ENCODE results near the gene TBC1D4.

TBC1D4 gene

DNA sequence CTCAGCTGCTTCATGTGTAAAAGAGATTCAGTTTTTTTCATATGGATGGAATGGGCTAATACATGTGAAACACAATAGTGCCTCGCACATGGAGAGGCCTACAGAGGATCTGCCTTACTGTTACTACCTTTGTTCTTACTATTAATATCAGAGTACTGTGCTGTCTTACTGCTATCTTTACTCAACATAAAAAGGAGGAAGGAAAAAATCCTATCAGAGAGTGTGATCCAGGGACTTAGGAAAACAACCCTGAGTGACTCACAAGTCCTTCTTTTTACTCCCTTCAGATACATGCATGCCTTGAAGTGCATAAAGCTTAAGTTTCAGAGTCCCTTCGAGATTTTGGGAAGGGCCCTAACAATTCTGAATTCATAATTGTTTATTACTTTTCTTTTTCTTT is 136.8 kb downstream of the TBC1D4 start:
- no peak overlapping the region for H3K27ac ChIP-seq
- TF ChIP-seq FOXP2 (optimal IDR thresholded peaks at IDR 0.05; ENCODE audit: control extremely low read depth, extremely low read length, insufficient read depth) (no peak), EZH2 (IDR thresholded peaks at IDR 0.05) (no peak), POLR2AphosphoS5 (IDR thresholded peaks at IDR 0.05; ENCODE audit: borderline replicate concordance, low read depth, low read length) (no peak)
- peaks cover 3% of the 10 kb centered on the region; the same call in 1 of the 2 replicates for H3K36me3 ChIP-seq (ENCODE audit: insufficient read depth, low read length)
- DNase-seq (ENCODE audit: low read depth, low spot score) = no peak
- H3K4me3 ChIP-seq = no peak overlapping the region
- H3K9ac ChIP-seq (ENCODE audit: insufficient read length) = no peak overlapping the region
- H3K9me3 ChIP-seq (ENCODE audit: low read depth, low read length) = no peaks in the 10 kb centered on the region

DNA sequence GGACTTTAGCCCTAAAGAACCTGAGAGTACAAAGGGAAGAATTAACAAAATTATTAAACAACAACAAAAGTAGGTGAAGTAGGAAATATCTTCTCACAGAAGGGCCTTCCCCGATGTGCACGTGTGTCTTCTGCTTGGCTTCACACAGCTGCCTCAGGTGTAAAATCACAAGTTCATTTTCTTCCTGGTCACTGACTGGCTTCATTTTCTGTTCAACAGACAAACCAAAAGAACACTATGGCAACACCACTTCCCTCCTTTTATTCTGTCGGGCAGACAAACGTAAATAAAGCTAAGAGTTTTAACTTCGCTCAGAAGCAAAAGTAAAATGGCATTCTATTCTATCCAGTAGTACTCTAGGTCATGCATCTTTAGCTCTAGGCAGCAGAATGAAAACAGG is 140.9 kb downstream of the TBC1D4 start:
- Histone ChIP-seq H3K27ac (no peak overlapping the region), H3K36me3 (ENCODE audit: insufficient read depth, low read length) (peaks cover 5% of the 10 kb centered on the region; the same call in 1 of the 2 replicates)

DNA sequence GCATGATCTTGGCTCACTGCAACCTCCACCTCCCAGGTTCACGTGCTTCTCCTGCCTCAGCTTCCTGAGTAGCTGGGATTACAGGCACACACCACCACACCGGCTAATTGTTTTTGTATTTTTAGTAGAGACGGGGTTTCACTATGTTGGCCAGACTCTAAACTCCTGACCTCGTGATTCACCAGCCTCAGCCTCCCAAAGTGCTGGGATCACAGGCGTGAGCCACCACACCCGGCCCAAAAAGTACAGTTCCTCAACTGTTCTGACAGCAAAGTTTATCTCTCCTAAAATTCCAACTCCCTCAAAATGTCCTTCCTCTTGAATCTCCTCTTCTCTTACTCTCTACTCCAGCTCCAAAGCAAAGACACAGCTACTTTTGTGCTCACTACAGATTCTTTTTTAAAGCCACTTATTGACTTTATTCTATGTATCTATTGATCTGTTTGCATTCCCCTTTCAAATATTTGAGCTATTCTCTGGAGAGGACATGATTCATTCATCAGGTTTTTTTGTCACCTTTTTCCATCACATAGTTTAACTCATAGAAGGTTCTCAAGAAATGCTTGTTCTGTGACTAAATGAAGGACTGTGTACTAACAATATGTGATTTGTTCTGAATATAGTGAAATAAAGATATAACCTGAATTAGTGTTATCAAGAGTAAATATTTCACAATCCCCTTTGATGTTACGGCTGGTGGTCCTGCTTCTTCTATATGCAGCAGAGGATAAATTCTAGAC is 142.2 kb downstream of the TBC1D4 start:
- TF ChIP-seq POLR2AphosphoS5 (IDR thresholded peaks at IDR 0.05; ENCODE audit: borderline replicate concordance, low read depth, low read length) (no peak), FOXP2 (optimal IDR thresholded peaks at IDR 0.05; ENCODE audit: control extremely low read depth, extremely low read length, insufficient read depth) (no peak), EZH2 (IDR thresholded peaks at IDR 0.05) (no peak)
- peaks cover 12% of the 10 kb centered on the region; the same call in 1 of the 2 replicates for H3K36me3 ChIP-seq (ENCODE audit: insufficient read depth, low read length)
- DNase-seq (ENCODE audit: low read depth, low spot score) = no peak
- H3K27ac ChIP-seq = no peak overlapping the region
- no peak overlapping the region for H3K9ac ChIP-seq (ENCODE audit: insufficient read length)
- no peak overlapping the region for H3K4me3 ChIP-seq
- no peaks in the 10 kb centered on the region for H3K9me3 ChIP-seq (ENCODE audit: low read depth, low read length)

More for the DNA sequence above, 140.9 kb downstream of the TBC1D4 start:
- H3K4me3 ChIP-seq = no peak overlapping the region
- no peaks in the 10 kb centered on the region for H3K9me3 ChIP-seq (ENCODE audit: low read depth, low read length)
- TF ChIP-seq EZH2 (IDR thresholded peaks at IDR 0.05) (no peak), FOXP2 (optimal IDR thresholded peaks at IDR 0.05; ENCODE audit: control extremely low read depth, extremely low read length, insufficient read depth) (no peak), POLR2AphosphoS5 (IDR thresholded peaks at IDR 0.05; ENCODE audit: borderline replicate concordance, low read depth, low read length) (no peak)
- no peak overlapping the region for H3K9ac ChIP-seq (ENCODE audit: insufficient read length)
- no peak for DNase-seq (ENCODE audit: low read depth, low spot score)

DNA sequence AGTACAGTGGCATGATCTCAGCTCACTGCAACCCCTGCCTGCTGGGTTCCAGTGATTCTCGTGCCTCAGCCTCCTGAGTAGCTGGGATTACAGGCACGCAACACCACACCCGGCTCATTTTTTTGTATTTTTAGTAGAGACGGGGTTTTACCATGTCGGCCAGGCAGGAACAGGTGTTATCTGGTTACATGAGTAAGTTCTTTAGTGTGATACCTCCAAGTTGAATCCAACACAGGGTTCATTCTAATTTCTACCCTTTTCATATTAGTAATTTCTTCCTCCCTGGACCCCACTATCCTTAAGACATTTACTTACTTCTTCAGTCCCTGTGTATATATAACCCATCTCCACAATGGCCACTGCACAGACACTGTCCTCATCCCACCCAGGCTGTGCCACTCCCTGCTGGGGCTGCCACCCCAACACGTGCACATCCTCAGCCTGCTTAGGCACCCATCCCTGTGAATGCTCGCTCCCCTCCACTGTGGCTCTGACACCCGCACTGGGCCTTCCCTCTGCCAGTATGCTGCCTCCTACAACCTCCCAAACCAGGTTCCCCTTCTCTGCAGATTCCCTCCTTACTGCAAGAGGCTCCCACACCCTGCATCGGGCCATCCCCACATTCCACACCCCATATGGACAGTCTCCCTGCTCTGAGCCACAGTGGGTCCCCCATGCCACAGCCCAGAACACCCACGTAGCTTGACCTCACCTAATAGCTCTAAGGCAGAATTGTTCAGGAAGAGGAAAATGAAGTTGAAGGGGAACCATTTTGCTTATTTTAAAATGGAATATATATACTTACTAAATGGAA is 147.1 kb downstream of the TBC1D4 start:
- Histone ChIP-seq H3K36me3 (ENCODE audit: insufficient read depth, low read length) (peaks cover 12% of the 10 kb centered on the region; the same call in 1 of the 2 replicates), H3K9ac (ENCODE audit: insufficient read length) (no peak overlapping the region)
- DNase-seq (ENCODE audit: low read depth, low spot score) = no peak

DNA sequence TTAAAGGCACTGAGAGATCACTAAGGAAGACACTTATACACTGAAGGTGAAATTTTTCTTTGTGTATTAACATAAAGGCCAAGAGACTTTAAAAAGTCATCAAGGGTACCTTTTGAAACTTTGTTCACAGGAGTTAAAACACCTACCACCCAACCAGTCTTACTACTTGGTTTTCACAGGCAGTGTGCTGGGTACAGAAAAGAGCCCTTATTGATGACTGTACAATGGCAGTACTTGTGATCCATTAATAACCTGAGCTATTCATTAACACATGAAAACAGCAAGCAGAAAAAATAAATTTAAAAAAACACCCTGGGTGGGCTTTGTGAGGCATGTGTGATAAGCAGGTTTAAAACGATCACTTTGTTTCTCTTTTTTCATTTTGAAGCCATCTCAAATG is 148.9 kb downstream of the TBC1D4 start:
- H3K4me3 ChIP-seq = no peak overlapping the region
- H3K9me3 ChIP-seq (ENCODE audit: low read depth, low read length) = no peaks in the 10 kb centered on the region
- no peak overlapping the region for H3K9ac ChIP-seq (ENCODE audit: insufficient read length)
- peaks cover 12% of the 10 kb centered on the region; the same call in 1 of the 2 replicates for H3K36me3 ChIP-seq (ENCODE audit: insufficient read depth, low read length)
- no peak for DNase-seq (ENCODE audit: low read depth, low spot score)
- TF ChIP-seq FOXP2 (optimal IDR thresholded peaks at IDR 0.05; ENCODE audit: control extremely low read depth, extremely low read length, insufficient read depth) (no peak), EZH2 (IDR thresholded peaks at IDR 0.05) (no peak), POLR2AphosphoS5 (IDR thresholded peaks at IDR 0.05; ENCODE audit: borderline replicate concordance, low read depth, low read length) (no peak)
- no peak overlapping the region for H3K27ac ChIP-seq

More for the DNA sequence above, 147.1 kb downstream of the TBC1D4 start:
- H3K4me3 ChIP-seq = no peak overlapping the region
- H3K9me3 ChIP-seq (ENCODE audit: low read depth, low read length) = no peaks in the 10 kb centered on the region
- TF ChIP-seq FOXP2 (optimal IDR thresholded peaks at IDR 0.05; ENCODE audit: control extremely low read depth, extremely low read length, insufficient read depth) (no peak), POLR2AphosphoS5 (IDR thresholded peaks at IDR 0.05; ENCODE audit: borderline replicate concordance, low read depth, low read length) (no peak), EZH2 (IDR thresholded peaks at IDR 0.05) (no peak)
- H3K27ac ChIP-seq = no peak overlapping the region

DNA sequence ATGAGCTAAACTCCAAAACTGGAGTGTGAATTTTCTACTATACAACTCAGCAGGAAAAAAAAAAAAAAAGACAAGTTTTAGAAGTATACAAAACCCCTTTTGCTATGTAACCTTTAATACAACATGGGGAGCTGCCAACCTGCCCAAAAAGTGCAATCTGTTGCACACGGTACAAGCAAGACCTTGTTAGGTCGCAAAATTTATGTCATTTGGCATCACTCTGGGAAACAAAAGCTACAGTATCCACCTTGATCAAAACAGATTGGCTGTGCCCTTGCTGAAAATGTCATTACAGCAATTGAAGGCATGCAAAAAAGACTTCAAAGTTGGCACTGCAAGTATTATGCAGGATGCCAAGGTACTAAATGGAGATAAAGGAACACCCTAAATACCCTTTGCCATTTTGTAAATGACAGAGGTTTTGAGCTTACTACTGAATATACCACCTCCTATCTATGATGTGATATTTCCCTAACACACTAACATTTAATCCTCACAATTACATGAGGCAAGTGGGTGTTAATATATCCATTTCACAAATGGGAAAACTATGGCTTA is 150.1 kb downstream of the TBC1D4 start:
- H3K9ac ChIP-seq (ENCODE audit: insufficient read length) = no peak overlapping the region
- no peak for TF ChIP-seq FOXP2 (optimal IDR thresholded peaks at IDR 0.05; ENCODE audit: control extremely low read depth, extremely low read length, insufficient read depth)
- no peak for DNase-seq (ENCODE audit: low read depth, low spot score)
- H3K27ac ChIP-seq = no peak overlapping the region
- H3K9me3 ChIP-seq (ENCODE audit: low read depth, low read length) = no peaks in the 10 kb centered on the region
- H3K36me3 ChIP-seq (ENCODE audit: insufficient read depth, low read length) = peaks cover 12% of the 10 kb centered on the region; the same call in 1 of the 2 replicates
- H3K4me3 ChIP-seq = no peak overlapping the region

DNA sequence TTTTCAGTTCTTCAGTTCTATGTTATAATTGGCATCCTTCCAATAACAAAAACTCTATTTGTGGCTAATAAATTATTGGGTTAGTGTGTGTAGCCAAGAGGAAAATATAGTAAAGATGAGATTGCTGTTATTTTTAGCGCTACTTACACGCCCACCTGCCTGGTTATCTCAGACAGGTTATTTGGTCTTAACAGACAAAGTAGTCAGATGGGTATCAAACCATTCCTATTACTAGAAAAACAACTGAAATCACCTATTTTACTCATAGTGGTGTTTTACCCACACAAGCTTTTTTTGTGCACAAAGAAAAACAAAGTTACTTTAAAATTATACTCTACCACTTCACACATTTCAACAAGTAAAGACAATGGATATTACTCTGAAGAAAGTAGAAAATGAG is 151.2 kb downstream of the TBC1D4 start:
- peaks cover 5% of the 10 kb centered on the region; the same call in 1 of the 2 replicates for H3K36me3 ChIP-seq (ENCODE audit: insufficient read depth, low read length)
- TF ChIP-seq FOXP2 (optimal IDR thresholded peaks at IDR 0.05; ENCODE audit: control extremely low read depth, extremely low read length, insufficient read depth) = no peak
- TF ChIP-seq EZH2 (IDR thresholded peaks at IDR 0.05) = no peak
- no peak for TF ChIP-seq POLR2AphosphoS5 (IDR thresholded peaks at IDR 0.05; ENCODE audit: borderline replicate concordance, low read depth, low read length)

DNA sequence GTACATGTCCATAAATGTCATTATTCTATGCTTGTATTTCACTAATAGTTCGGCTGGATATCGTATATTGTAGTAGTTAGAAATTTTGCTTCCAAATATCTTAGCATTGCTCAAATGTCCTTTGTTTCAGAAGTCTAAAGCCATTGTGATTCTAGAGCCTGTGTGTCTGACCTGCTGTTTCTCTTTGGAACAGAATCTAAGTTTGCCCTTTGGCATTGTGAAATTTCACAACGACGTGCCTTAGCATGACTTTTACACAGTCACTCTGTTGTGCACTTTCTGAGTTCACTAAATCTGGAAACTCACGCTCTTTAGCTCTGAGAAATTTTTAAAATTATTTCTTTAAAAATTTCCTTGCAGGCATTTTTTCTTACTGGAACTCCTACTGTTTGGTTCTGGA is 152.2 kb downstream of the TBC1D4 start:
- Histone ChIP-seq H3K9ac (ENCODE audit: insufficient read length) (no peak overlapping the region), H3K4me3 (no peak overlapping the region), H3K36me3 (ENCODE audit: insufficient read depth, low read length) (no peaks in the 10 kb centered on the region), H3K27ac (peak overlapping the region; percentile 81), H3K9me3 (ENCODE audit: low read depth, low read length) (no peaks in the 10 kb centered on the region)
- TF ChIP-seq POLR2AphosphoS5 (IDR thresholded peaks at IDR 0.05; ENCODE audit: borderline replicate concordance, low read depth, low read length) = no peak
- TF ChIP-seq FOXP2 (optimal IDR thresholded peaks at IDR 0.05; ENCODE audit: control extremely low read depth, extremely low read length, insufficient read depth) = no peak
- TF ChIP-seq EZH2 (IDR thresholded peaks at IDR 0.05) = no peak
- DNase-seq (ENCODE audit: low read depth, low spot score) = no peak

More for the DNA sequence above, 151.2 kb downstream of the TBC1D4 start:
- H3K9ac ChIP-seq (ENCODE audit: insufficient read length) = no peak overlapping the region
- no peak overlapping the region for H3K27ac ChIP-seq
- H3K4me3 ChIP-seq = no peak overlapping the region
- H3K9me3 ChIP-seq (ENCODE audit: low read depth, low read length) = no peaks in the 10 kb centered on the region
- no peak for DNase-seq (ENCODE audit: low read depth, low spot score)

All from SK-N-MC (cell line).